ENCODE results near the gene MMP2.

Gene MMP2

GRCh38 chr16:55539049-55539448, 60.1 kb downstream of the MMP2 start:
- no CpG with 5 or more reads among the region's 5 CpGs for WGBS (ENCODE audit: insufficient coverage, insufficient read length)
- H3K4me1 ChIP-seq (ENCODE audit: control insufficient read depth, insufficient read depth, low read length), result no peaks in the 10 kb centered on the region
- no peak for DNase-seq (ENCODE audit: low read depth, low spot score)

GRCh38 chr16:55539488-55539887, 60.5 kb downstream of the MMP2 start:
- no peaks in the 10 kb centered on the region for H3K36me3 ChIP-seq (ENCODE audit: control insufficient read depth, insufficient read depth, low read length)
- no peak overlapping the region for H3K4me3 ChIP-seq (ENCODE audit: low read length)
- H3K4me1 ChIP-seq (ENCODE audit: control insufficient read depth, insufficient read depth, low read length), result no peaks in the 10 kb centered on the region
- no peaks in the 10 kb centered on the region for H3K27me3 ChIP-seq (ENCODE audit: control insufficient read depth, insufficient read depth, low read length)
- DNase-seq (ENCODE audit: low read depth, low spot score), result no peak
- WGBS (ENCODE audit: insufficient coverage, insufficient read length), result no CpG with 5 or more reads among the region's 1 CpG
- H3K27ac ChIP-seq (ENCODE audit: low read length), result no peak overlapping the region
- no peaks in the 10 kb centered on the region for H3K9me3 ChIP-seq (ENCODE audit: control insufficient read depth, insufficient read depth, low read length)

More at GRCh38 chr16:55539049-55539448, 60.1 kb downstream of the MMP2 start:
- no peaks in the 10 kb centered on the region for H3K36me3 ChIP-seq (ENCODE audit: control insufficient read depth, insufficient read depth, low read length)
- no peaks in the 10 kb centered on the region for H3K27me3 ChIP-seq (ENCODE audit: control insufficient read depth, insufficient read depth, low read length)
- no peak overlapping the region for H3K27ac ChIP-seq (ENCODE audit: low read length)
- H3K9me3 ChIP-seq (ENCODE audit: control insufficient read depth, insufficient read depth, low read length), result no peaks in the 10 kb centered on the region
- no peak overlapping the region for H3K4me3 ChIP-seq (ENCODE audit: low read length)

GRCh38 chr16:55540221-55540620, 61.2 kb downstream of the MMP2 start:
- no CpG with 5 or more reads among the region's 1 CpG for whole genome bisulfite sequencing (ENCODE audit: insufficient coverage, insufficient read length)
- Histone ChIP-seq H3K4me3 (ENCODE audit: low read length) (no peak overlapping the region), H3K9me3 (ENCODE audit: control insufficient read depth, insufficient read depth, low read length) (no peaks in the 10 kb centered on the region), H3K36me3 (ENCODE audit: control insufficient read depth, insufficient read depth, low read length) (no peaks in the 10 kb centered on the region), H3K4me1 (ENCODE audit: control insufficient read depth, insufficient read depth, low read length) (no peaks in the 10 kb centered on the region), H3K27me3 (ENCODE audit: control insufficient read depth, insufficient read depth, low read length) (no peaks in the 10 kb centered on the region), H3K27ac (ENCODE audit: low read length) (no peak overlapping the region)
- DNase-seq (ENCODE audit: low read depth, low spot score), result no peak

- Histone ChIP-seq H3K27ac (ENCODE audit: low read length) (no peak overlapping the region), H3K36me3 (ENCODE audit: control insufficient read depth, insufficient read depth, low read length) (no peaks in the 10 kb centered on the region), H3K4me3 (ENCODE audit: low read length) (no peak overlapping the region), H3K27me3 (ENCODE audit: control insufficient read depth, insufficient read depth, low read length) (no peaks in the 10 kb centered on the region), H3K9me3 (ENCODE audit: control insufficient read depth, insufficient read depth, low read length) (no peaks in the 10 kb centered on the region), H3K4me1 (ENCODE audit: control insufficient read depth, insufficient read depth, low read length) (no peaks in the 10 kb centered on the region)
- DNase-seq (ENCODE audit: low read depth, low spot score), result no peak
- WGBS (ENCODE audit: insufficient coverage, insufficient read length), result no CpG with 5 or more reads among the region's 1 CpG
Measured at GRCh38 chr16:55542459-55543082, 63.6 kb downstream of the MMP2 start.

- no CpG with 5 or more reads among the region's 2 CpGs for WGBS (ENCODE audit: insufficient coverage, insufficient read length)
- no peaks in the 10 kb centered on the region for H3K9me3 ChIP-seq (ENCODE audit: control insufficient read depth, insufficient read depth, low read length)
- H3K4me1 ChIP-seq (ENCODE audit: control insufficient read depth, insufficient read depth, low read length), result no peaks in the 10 kb centered on the region
- DNase-seq (ENCODE audit: low read depth, low spot score), result no peak
- H3K36me3 ChIP-seq (ENCODE audit: control insufficient read depth, insufficient read depth, low read length), result no peaks in the 10 kb centered on the region
- H3K27ac ChIP-seq (ENCODE audit: low read length), result no peak overlapping the region
- H3K27me3 ChIP-seq (ENCODE audit: control insufficient read depth, insufficient read depth, low read length), result no peaks in the 10 kb centered on the region
- H3K4me3 ChIP-seq (ENCODE audit: low read length), result no peak overlapping the region
Measured at GRCh38 chr16:55543472-55543871, 64.5 kb downstream of the MMP2 start.

GRCh38 chr16:55552621-55553020, 73.6 kb downstream of the MMP2 start:
- H3K4me3 ChIP-seq (ENCODE audit: low read length), result no peak overlapping the region
- no peaks in the 10 kb centered on the region for H3K36me3 ChIP-seq (ENCODE audit: control insufficient read depth, insufficient read depth, low read length)
- H3K9me3 ChIP-seq (ENCODE audit: control insufficient read depth, insufficient read depth, low read length), result no peaks in the 10 kb centered on the region
- no peaks in the 10 kb centered on the region for H3K27me3 ChIP-seq (ENCODE audit: control insufficient read depth, insufficient read depth, low read length)
- H3K27ac ChIP-seq (ENCODE audit: low read length), result no peak overlapping the region
- no peak for DNase-seq (ENCODE audit: low read depth, low spot score)
- no peaks in the 10 kb centered on the region for H3K4me1 ChIP-seq (ENCODE audit: control insufficient read depth, insufficient read depth, low read length)

GRCh38 chr16:55555436-55555835, 76.4 kb downstream of the MMP2 start:
- Histone ChIP-seq H3K9me3 (ENCODE audit: control insufficient read depth, insufficient read depth, low read length) (no peaks in the 10 kb centered on the region), H3K4me1 (ENCODE audit: control insufficient read depth, insufficient read depth, low read length) (no peaks in the 10 kb centered on the region), H3K36me3 (ENCODE audit: control insufficient read depth, insufficient read depth, low read length) (no peaks in the 10 kb centered on the region), H3K27me3 (ENCODE audit: control insufficient read depth, insufficient read depth, low read length) (no peaks in the 10 kb centered on the region), H3K27ac (ENCODE audit: low read length) (no peak overlapping the region), H3K4me3 (ENCODE audit: low read length) (no peak overlapping the region)
- DNase-seq (ENCODE audit: low read depth, low spot score), result no peak
- WGBS (ENCODE audit: insufficient coverage, insufficient read length), result no CpG with 5 or more reads among the region's 2 CpGs
